Body of pancreas (tissue), 4 donors: ENCODE results near the gene RASGRF2.

ENCODE experiments used
- POLR2A ChIP-seq, 3 donors: fragments of 450-650 bp; IDR thresholded peaks; one replicate each; pipeline ENCODE4 v1.6.1; 2016; ENCODE audit warnings: antibody characterized with exemption in 3 of 3, mild to moderate bottlenecking in 2 of 3
- TF ChIP-seq, protein P1 (sequence below), 7 experiments: fragments of 450-650 bp in 4 of 7; fragments of 200-600 bp in 3 of 7; sonication (generic) in 3 of 7; IDR thresholded peaks; one replicate each; pipeline ENCODE4 v1.5.1; 2016 to 2019; ENCODE audit warnings: antibody characterized with exemption in 7 of 7

GRCh38 chr5:80973027-80973426 lies 12.9 kb downstream of the RASGRF2 start:
- no peak for TF ChIP-seq POLR2A (IDR thresholded peaks at IDR 0.05)
- TF ChIP-seq, protein P1, sequence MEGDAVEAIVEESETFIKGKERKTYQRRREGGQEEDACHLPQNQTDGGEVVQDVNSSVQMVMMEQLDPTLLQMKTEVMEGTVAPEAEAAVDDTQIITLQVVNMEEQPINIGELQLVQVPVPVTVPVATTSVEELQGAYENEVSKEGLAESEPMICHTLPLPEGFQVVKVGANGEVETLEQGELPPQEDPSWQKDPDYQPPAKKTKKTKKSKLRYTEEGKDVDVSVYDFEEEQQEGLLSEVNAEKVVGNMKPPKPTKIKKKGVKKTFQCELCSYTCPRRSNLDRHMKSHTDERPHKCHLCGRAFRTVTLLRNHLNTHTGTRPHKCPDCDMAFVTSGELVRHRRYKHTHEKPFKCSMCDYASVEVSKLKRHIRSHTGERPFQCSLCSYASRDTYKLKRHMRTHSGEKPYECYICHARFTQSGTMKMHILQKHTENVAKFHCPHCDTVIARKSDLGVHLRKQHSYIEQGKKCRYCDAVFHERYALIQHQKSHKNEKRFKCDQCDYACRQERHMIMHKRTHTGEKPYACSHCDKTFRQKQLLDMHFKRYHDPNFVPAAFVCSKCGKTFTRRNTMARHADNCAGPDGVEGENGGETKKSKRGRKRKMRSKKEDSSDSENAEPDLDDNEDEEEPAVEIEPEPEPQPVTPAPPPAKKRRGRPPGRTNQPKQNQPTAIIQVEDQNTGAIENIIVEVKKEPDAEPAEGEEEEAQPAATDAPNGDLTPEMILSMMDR (IDR thresholded peaks at IDR 0.05), result no peak
